Mesodermal cell (in vitro differentiated cells): ENCODE measurements around the gene PRR13.
"Not testable (repeated sequence)": the region's sequence is repeated elsewhere in the genome, so short reads cannot be mapped to it uniquely, and the experiment has no call there.

Experiments
- H3K27ac ChIP-seq: 2 replicates; pipeline ENCODE4 v1.7.0; 2013; ENCODE audit warnings: mild to moderate bottlenecking, low read depth, low read length, moderate library complexity; ENCODE audit not compliant: severe bottlenecking
- H3K36me3 ChIP-seq: 2 replicates; pipeline ENCODE4 v1.7.1; 2013; ENCODE audit warnings: mild to moderate bottlenecking, low read length, moderate library complexity; ENCODE audit not compliant: control insufficient read depth, insufficient read depth
- H3K4me1 ChIP-seq: one replicate; pipeline ENCODE4 v1.7.1; 2013; ENCODE audit warnings: mild to moderate bottlenecking, low read length; ENCODE audit not compliant: insufficient read depth, control insufficient read depth, poor library complexity, severe bottlenecking
- H3K4me3 ChIP-seq: 2 replicates; pipeline ENCODE4 v1.7.0; 2013; ENCODE audit warnings: low read length, control low read depth, mild to moderate bottlenecking; ENCODE audit not compliant: insufficient read depth, poor library complexity, severe bottlenecking; ENCODE audit errors: extremely low read depth
- H3K9me3 ChIP-seq: 2 replicates; pipeline ENCODE4 v1.7.1; 2013; ENCODE audit warnings: mild to moderate bottlenecking, low read length, moderate library complexity; ENCODE audit not compliant: control insufficient read depth
- WGBS, 2 experiments: methylation state at CpG; one replicate each; pipeline ENCODE4 v1.1.5; 2013; ENCODE audit warnings: missing lambda C conversion rate in 2 of 2; ENCODE audit not compliant: insufficient coverage in 2 of 2; 5-methylcytosine and 5-hydroxymethylcytosine counted together

Gene PRR13

DNA sequence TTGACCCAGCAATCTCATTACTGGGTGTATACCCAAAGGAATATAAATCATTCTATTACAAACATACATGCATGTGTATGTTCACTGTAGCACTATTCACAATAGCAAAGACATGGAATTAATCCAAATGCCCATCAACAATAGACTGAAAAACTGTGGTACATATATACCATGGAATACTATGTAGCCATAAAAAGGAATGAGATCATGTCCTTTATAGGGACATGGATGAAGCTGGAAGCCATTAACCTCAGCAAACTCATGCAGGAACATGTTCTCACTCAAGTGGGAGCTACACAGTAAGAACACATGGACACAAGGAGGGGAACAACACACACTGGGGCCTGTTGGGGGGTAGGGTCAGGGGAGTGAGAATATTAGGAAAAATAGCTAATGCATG lies 2.0 kb upstream of the PRR13 start:
- not testable (repeated sequence) for H3K4me3 ChIP-seq, H3K4me1 ChIP-seq, H3K27ac ChIP-seq, H3K9me3 ChIP-seq
- peaks cover 19% of the 10 kb centered on the region for H3K36me3 ChIP-seq

DNA sequence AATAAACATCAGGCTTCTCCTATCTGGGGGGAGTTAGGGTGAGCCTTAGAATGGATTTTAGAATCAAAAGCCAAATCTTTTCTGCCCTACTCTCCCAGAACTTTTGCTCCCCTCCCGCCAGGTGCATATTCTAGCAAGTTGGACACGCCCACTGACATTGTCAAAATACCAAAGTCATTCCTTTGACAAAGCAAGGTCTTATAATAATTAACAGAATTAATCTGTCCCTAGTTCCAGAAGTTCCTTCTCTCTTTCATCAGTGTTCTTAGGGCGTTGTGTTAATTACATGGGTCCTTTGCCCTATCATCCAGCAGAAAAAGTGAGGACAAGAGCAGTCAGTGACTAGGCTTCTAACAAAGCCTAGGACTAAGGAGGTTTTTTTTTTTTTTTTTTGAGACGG lies 2.4 kb downstream of the PRR13 start:
- WGBS, 2 experiments: 95 to 100% methylated on average over 2 of the region's 4 CpGs
- no peak overlapping the region for H3K4me3 ChIP-seq

DNA sequence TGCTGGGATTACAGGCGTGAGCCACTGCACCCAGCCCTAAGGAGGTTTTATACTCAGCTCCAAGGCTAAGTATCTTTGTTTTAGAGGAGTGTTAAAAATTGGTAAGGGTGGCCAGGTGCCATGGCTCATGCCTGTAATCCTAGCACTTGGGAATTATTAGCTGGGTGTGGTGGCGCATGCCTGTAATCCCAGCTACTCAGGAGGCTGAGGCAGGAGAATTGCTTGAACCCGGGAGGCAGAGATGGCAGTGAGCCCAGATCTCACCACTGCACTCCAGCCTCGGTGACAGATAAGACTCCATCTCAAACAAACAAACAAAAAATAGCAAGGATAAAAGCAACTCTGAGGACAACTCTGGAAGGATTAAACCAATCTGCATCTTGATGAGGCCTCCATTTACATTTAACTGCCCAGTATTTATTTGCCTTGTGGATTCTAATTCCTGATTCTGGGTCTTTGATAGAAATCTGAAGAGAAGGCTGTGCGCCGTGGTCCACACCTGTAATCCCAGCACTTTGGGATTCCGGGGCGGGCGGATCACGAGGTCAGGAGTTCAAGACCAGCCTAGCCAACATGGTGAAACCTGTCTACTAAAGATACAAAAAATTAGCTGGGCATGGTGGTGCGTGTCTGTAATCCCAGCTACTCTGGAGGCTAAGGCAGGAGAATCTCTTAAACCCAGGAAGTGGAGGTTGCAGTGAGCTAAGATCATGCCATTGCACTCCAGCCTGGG lies 3.2 kb downstream of the PRR13 start:
- not testable (repeated sequence) for H3K4me3 ChIP-seq, H3K4me1 ChIP-seq, H3K27ac ChIP-seq, H3K9me3 ChIP-seq
- WGBS, 2 experiments: 91 to 97% methylated on average over 9 of the region's 11 CpGs
- peaks cover 41% of the 10 kb centered on the region for H3K36me3 ChIP-seq

More for the DNA sequence above, 2.4 kb downstream of the PRR13 start:
- Histone ChIP-seq H3K9me3 (no peaks in the 10 kb centered on the region), H3K27ac (no peak overlapping the region), H3K4me1 (peaks cover 8% of the 10 kb centered on the region), H3K36me3 (peaks cover 41% of the 10 kb centered on the region)

DNA sequence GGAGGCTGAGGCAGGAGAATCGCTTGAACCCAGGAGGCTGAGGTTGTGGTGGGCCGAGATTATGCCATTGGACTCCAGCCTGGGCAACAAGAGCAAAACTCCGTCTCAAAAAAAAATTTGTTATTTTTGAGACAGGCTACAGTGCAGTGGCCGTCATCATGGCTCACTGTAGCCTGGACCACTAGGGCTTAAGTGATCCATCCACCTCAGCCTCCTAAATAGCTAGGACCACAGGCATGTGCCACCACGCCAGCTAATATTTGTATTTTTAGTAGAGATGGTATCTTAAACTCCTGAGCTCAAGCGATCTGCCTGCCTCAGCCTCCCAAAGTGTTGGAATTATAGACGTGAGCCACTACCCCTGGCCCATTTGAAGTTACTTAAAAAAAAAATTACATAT lies 9.4 kb downstream of the PRR13 start:
- Histone ChIP-seq H3K4me3 (no peak overlapping the region), H3K27ac (no peak overlapping the region), H3K9me3 (no peaks in the 10 kb centered on the region), H3K4me1 (peaks cover 6% of the 10 kb centered on the region), H3K36me3 (peaks cover 44% of the 10 kb centered on the region)
- WGBS, 2 experiments: 93 to 95% methylated on average over 4 of the region's 7 CpGs

DNA sequence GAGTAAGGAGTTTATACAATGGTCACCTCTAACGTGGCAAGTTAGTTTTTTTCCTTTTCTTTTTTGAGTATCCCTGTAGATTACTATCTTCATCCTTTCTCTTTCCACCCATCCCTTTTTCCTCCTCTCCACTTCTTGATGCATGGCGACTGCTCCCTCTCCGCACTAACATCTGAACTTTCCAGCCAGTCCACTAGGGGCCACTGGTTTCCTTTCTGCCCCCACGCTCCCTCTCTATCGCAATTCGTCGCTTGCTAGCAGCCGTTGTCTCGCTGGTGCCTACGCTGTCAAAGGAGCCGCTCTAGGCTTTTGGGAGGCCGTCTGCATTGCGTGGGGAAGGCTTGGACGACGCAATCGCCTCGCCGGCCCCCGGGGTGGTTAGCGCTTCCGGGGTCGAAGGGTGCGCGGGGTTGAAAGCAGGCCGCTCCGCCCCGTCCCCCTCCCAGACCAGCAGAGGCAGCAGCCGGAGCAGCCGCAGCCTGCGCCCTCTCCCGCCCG lies 10.2 kb downstream of the PRR13 start, which contains the start of gene PCBP2:
TSS of gene PCBP2 (plus strand) at position 442 of the 498 bp plus-strand sequence. CDS start 2,699 bp downstream, outside the sequence.
- Histone ChIP-seq H3K4me1 (peaks cover 6% of the 10 kb centered on the region), H3K4me3 (peak within 1 kb of the TSS; percentile 91), H3K9me3 (no peaks in the 10 kb centered on the region), H3K27ac (peak within 1 kb of the TSS; percentile 98), H3K36me3 (peaks cover 48% of the 10 kb centered on the region)
- 0 to 1% methylated on average over 16 to 23 of the region's 32 CpGs for WGBS, 2 experiments

DNA sequence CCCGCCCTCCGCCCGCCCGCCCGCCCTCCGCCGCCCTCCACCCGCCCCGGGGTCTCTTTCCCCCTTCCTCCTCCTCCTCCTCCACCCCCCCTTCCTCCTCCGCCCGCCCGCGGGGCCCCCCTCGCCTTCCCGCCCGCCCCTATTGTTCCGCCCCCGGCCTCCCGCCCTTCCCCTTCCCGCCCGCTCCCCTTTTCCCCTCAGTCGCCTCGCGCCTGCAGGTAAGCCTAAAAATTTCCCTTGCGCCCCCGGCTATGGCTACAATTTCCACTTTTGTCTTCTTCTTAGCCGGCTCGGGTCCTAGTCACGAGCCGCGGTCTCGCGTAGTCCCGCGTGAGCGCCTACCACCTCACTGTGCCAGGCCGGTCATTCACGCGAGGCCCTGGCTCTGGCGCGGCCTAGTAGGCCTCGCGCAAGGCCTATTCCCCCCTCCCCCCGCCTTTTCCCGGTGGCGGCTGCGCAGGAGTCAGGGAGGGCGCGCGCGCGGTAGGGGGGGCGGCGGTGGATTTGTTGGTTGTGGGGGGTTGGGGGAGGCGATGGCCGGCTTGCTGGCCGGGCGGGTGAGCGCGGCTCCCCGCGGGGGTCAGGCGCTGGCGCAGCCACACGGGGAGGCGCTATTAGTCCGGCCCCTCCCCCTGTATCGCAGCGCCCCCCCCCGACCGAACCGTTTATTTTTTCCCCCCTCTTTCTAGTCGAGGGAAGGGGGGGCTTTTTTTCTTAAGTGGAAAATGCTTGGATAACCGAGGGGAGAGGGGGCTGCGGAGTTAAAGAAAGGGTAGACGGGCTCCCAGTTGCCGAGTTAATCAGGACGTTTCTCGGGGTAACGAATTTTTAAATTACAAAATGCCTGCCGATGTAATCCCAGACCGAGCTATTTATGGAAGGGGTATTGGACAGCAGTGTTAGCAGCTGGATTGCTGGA lies 10.9 kb downstream of the PRR13 start:
- Histone ChIP-seq H3K9me3 (no peaks in the 10 kb centered on the region), H3K27ac (peak overlapping the region; percentile 98), H3K4me1 (peaks cover 6% of the 10 kb centered on the region), H3K36me3 (peaks cover 52% of the 10 kb centered on the region), H3K4me3 (peak overlapping the region; percentile 91)
- 0% methylated on average over 19 to 24 of the region's 82 CpGs for WGBS, 2 experiments

DNA sequence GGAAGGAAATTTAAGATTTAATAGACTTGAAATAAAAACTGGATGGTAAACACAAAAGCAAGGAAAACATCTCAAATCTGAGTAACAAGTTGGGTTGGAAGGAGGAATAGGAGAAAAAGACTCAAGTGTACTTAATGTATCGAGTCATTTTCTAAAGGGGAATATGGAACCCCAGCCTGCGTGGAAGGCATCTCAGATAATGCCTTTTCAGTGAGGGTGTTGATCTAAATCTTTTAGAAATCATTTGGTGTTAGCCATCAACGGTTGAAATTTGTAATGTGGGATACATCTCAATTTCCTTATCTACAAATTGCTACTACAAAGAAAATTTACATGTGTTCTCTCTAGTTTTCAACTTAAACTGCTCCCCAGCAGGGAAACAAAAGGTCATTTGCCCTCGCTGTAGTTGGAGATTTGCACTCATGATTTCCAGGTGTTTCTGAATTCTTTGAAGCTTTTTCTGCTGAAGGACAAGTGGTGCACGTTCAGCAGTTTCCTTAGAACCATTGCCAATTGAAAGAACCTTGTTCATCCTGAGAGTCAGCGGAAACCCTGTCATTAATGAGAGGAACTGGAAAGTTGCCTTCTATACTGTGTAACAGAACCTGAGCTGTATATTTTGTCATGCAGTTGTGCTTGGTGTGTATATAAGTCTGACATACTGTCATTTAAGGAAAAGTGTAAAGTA lies 12.6 kb downstream of the PRR13 start:
- peak overlapping the region; percentile 91 for H3K4me3 ChIP-seq
- WGBS, 2 experiments: 72 to 75% methylated on average over 4 to 5 of the region's 6 CpGs
- H3K27ac ChIP-seq: no peak overlapping the region
- peaks cover 6% of the 10 kb centered on the region for H3K4me1 ChIP-seq
- H3K36me3 ChIP-seq: peaks cover 64% of the 10 kb centered on the region
- H3K9me3 ChIP-seq: no peaks in the 10 kb centered on the region

DNA sequence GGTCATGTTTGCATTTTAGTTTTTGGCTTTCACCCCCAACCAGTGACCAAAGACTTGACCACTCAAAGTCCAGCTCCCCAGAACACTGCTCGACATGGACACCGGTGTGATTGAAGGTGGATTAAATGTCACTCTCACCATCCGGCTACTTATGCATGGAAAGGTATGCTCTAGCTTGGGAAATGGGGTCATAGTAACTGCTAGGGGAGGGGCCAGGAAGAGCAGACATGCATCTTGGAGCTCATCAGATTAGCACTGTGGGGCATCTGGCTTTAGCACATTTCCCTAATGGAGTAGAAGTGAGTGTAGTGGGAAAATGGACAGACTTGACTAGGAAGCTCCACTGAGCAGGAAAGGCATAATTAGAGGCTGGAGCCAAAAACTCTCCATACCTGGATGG lies 13.2 kb downstream of the PRR13 start:
- peaks cover 71% of the 10 kb centered on the region for H3K36me3 ChIP-seq
- no peak overlapping the region for H3K27ac ChIP-seq
- H3K9me3 ChIP-seq: no peaks in the 10 kb centered on the region
- peaks cover 6% of the 10 kb centered on the region for H3K4me1 ChIP-seq
- WGBS, 2 experiments: 87 to 94% methylated on average over 2 to 3 of the region's 3 CpGs
- no peak overlapping the region for H3K4me3 ChIP-seq

DNA sequence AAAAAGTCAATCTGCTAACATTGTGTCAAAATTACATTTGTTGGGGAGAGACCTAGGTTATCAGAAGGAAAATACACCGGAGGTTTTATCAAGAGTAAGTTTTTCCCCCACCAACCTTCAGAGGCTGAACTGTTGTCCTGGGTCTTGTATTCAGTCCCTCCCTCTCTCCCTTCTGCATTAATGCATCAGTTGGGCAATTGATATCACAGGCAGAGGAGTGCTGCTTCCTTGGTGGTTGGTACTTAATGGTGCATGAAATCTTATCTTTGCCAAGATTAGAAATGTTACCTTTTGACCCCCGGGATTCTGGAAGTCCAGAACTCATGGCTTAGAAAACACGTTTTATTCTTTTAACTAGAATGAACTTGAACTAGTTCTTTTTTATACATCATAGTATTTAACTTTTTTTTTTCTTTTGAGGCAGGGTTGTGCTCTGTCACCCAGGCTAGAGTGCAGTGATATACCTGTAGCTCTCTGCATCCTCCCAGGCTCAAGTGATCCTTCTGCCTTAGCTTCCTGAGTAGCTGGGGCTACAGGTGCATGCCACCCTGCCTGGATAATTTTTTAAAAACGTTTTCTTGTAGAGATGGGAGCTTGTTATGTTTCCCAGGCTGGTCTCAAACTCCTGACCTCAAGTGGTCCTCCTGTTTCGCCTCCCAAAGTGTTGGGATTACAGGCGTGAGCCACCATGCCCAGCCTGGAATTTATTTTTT lies 15.3 kb downstream of the PRR13 start:
- WGBS, 2 experiments: 88 to 96% methylated on average over 3 to 4 of the region's 6 CpGs
- H3K27ac ChIP-seq: no peak overlapping the region
- H3K36me3 ChIP-seq: peaks cover 89% of the 10 kb centered on the region
- peaks cover 11% of the 10 kb centered on the region for H3K4me1 ChIP-seq
- H3K4me3 ChIP-seq: no peak overlapping the region
- H3K9me3 ChIP-seq: no peaks in the 10 kb centered on the region

DNA sequence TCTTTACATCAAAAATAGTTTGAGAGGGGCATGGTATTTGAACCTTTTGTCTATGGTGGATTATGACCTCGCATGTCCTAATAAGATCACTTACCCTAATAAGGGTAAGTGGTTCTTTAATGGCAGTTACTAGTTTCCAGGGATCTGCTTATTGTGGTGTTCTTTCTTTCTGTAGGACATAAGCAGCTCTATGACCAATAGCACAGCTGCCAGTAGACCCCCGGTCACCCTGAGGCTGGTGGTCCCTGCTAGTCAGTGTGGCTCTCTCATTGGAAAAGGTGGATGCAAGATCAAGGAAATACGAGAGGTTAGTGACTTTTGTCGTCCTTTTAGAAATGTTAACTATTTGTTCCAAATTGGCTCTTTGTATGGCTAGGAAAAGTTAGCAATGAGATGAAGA lies 17.6 kb downstream of the PRR13 start:
- Histone ChIP-seq H3K9me3 (no peaks in the 10 kb centered on the region), H3K4me1 (peaks cover 11% of the 10 kb centered on the region), H3K4me3 (no peak overlapping the region), H3K36me3 (peaks cover 98% of the 10 kb centered on the region), H3K27ac (no peak overlapping the region)
- 100% methylated on average over 3 of the region's 4 CpGs for WGBS, 2 experiments
